Measurements from ENCODE around the gene LDB3.

The LDB3 gene

GRCh38 chr10:86655173-86655540 is 13.2 kb upstream of the LDB3 start:
- in situ Hi-C loops (cut with HindIII; ENCODE audit: low sequenced_read_pairs): no loop called here

GRCh38 chr10:86655596-86655995 is 12.7 kb upstream of the LDB3 start:
- in situ Hi-C loops (cut with HindIII; ENCODE audit: low sequenced_read_pairs): no loop called here
- no peak for DNase-seq (ENCODE audit: low read depth, low spot score)
- no peak overlapping the region for H3K4me3 ChIP-seq (ENCODE audit: low read depth, low read length)
- TF ChIP-seq CTCF (IDR thresholded peaks at IDR 0.05; ENCODE audit: low read depth, low read length): no peak

More at GRCh38 chr10:86655173-86655540, 13.2 kb upstream of the LDB3 start:
- no peak overlapping the region for H3K4me3 ChIP-seq (ENCODE audit: low read depth, low read length)
- DNase-seq (ENCODE audit: low read depth, low spot score): no peak
- TF ChIP-seq CTCF (IDR thresholded peaks at IDR 0.05; ENCODE audit: low read depth, low read length): no peak

- no peak overlapping the region for H3K4me3 ChIP-seq (ENCODE audit: low read depth, low read length)
- TF ChIP-seq CTCF (IDR thresholded peaks at IDR 0.05; ENCODE audit: low read depth, low read length): no peak
- in situ Hi-C loops (cut with HindIII; ENCODE audit: low sequenced_read_pairs): no loop called here
- no peak for DNase-seq (ENCODE audit: low read depth, low spot score)
Observed at GRCh38 chr10:86657011-86657395, 11.3 kb upstream of the LDB3 start.

GRCh38 chr10:86657396-86658011 is 10.8 kb upstream of the LDB3 start:
- in situ Hi-C loops (cut with HindIII; ENCODE audit: low sequenced_read_pairs): no loop called here
- no peak overlapping the region for H3K4me3 ChIP-seq (ENCODE audit: low read depth, low read length)
- TF ChIP-seq CTCF (IDR thresholded peaks at IDR 0.05; ENCODE audit: low read depth, low read length): no peak
- no peak for DNase-seq (ENCODE audit: low read depth, low spot score)

GRCh38 chr10:86658261-86658741 is 10.0 kb upstream of the LDB3 start:
- no peak for TF ChIP-seq CTCF (IDR thresholded peaks at IDR 0.05; ENCODE audit: low read depth, low read length)
- H3K4me3 ChIP-seq (ENCODE audit: low read depth, low read length): no peak overlapping the region
- in situ Hi-C loops (cut with HindIII; ENCODE audit: low sequenced_read_pairs): no loop called here
- no peak for DNase-seq (ENCODE audit: low read depth, low spot score)

GRCh38 chr10:86658751-86659150 is 9.6 kb upstream of the LDB3 start:
- TF ChIP-seq CTCF (IDR thresholded peaks at IDR 0.05; ENCODE audit: low read depth, low read length): no peak
- in situ Hi-C loops (cut with HindIII; ENCODE audit: low sequenced_read_pairs): no loop called here
- no peak for DNase-seq (ENCODE audit: low read depth, low spot score)

More at GRCh38 chr10:86658751-86659150, 9.6 kb upstream of the LDB3 start:
- no peak overlapping the region for H3K4me3 ChIP-seq (ENCODE audit: low read depth, low read length)
